Suprapubic skin (tissue), 4 donors: Measurements from ENCODE around the gene AK2.

Experiments
- EP300 ChIP-seq: sonication (generic); formaldehyde crosslinking; IDR thresholded peaks from one replicate; pipeline ENCODE4 v1.6.1; 2017; ENCODE audit warnings: antibody characterized with exemption
- POLR2A ChIP-seq, 2 donors: fragments of 450-650 bp; IDR thresholded peaks; one replicate each; pipeline ENCODE4 v1.6.1; 2017; ENCODE audit warnings: antibody characterized with exemption in 2 of 2, mild to moderate bottlenecking in 2 of 2, moderate library complexity in 2 of 2
- POLR2AphosphoS5 ChIP-seq, 3 donors: sonication (generic); formaldehyde crosslinking; IDR thresholded peaks; one replicate each; pipeline ENCODE4 v1.6.1; 2017; ENCODE audit warnings: antibody characterized with exemption in 3 of 3
- TF ChIP-seq, protein P1 (sequence below), 2 donors: fragments of 200-600 bp in 1 of 2; fragments of 450-650 bp in 1 of 2; sonication (generic) in 1 of 2; IDR thresholded peaks; one replicate each; pipeline ENCODE4 v1.5.1; 2016 to 2019; ENCODE audit warnings: antibody characterized with exemption in 2 of 2, mild to moderate bottlenecking in 1 of 2, moderate library complexity in 1 of 2

GRCh38 chr1:33047839-33048305, 11.2 kb upstream of the AK2 start:
- TF ChIP-seq, protein P1, sequence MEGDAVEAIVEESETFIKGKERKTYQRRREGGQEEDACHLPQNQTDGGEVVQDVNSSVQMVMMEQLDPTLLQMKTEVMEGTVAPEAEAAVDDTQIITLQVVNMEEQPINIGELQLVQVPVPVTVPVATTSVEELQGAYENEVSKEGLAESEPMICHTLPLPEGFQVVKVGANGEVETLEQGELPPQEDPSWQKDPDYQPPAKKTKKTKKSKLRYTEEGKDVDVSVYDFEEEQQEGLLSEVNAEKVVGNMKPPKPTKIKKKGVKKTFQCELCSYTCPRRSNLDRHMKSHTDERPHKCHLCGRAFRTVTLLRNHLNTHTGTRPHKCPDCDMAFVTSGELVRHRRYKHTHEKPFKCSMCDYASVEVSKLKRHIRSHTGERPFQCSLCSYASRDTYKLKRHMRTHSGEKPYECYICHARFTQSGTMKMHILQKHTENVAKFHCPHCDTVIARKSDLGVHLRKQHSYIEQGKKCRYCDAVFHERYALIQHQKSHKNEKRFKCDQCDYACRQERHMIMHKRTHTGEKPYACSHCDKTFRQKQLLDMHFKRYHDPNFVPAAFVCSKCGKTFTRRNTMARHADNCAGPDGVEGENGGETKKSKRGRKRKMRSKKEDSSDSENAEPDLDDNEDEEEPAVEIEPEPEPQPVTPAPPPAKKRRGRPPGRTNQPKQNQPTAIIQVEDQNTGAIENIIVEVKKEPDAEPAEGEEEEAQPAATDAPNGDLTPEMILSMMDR (IDR thresholded peaks at IDR 0.05) = no peak
- TF ChIP-seq POLR2AphosphoS5 (IDR thresholded peaks at IDR 0.05) (no peak), POLR2A (IDR thresholded peaks at IDR 0.05) (no peak), EP300 (no peak)
